Fibroblast of pulmonary artery (primary cell): ENCODE measurements around the gene SLC16A11.

Experiments
- DNase-seq: peaks from one replicate; pipeline ENCODE4 v3.0.0-alpha.2; 2010; ENCODE audit warnings: low read depth
- H3K4me3 ChIP-seq: replicated peaks from 2 replicates; pipeline ENCODE4 v1.5.1; 2011; ENCODE audit warnings: low read depth, mild to moderate bottlenecking, control low read depth, low read length, moderate library complexity
- TF ChIP-seq, protein P1 (sequence below): IDR thresholded peaks from 2 replicates; pipeline ENCODE4 v1.5.1; 2011; ENCODE audit warnings: mild to moderate bottlenecking, control low read depth, low read length, inconsistent platforms; ENCODE audit errors: missing control alignments

Gene SLC16A11

GRCh38 chr17:7068268-7068667, 24.4 kb upstream of the SLC16A11 start:
- no peak for DNase-seq
- H3K4me3 ChIP-seq, result no peak overlapping the region
- TF ChIP-seq, protein P1, sequence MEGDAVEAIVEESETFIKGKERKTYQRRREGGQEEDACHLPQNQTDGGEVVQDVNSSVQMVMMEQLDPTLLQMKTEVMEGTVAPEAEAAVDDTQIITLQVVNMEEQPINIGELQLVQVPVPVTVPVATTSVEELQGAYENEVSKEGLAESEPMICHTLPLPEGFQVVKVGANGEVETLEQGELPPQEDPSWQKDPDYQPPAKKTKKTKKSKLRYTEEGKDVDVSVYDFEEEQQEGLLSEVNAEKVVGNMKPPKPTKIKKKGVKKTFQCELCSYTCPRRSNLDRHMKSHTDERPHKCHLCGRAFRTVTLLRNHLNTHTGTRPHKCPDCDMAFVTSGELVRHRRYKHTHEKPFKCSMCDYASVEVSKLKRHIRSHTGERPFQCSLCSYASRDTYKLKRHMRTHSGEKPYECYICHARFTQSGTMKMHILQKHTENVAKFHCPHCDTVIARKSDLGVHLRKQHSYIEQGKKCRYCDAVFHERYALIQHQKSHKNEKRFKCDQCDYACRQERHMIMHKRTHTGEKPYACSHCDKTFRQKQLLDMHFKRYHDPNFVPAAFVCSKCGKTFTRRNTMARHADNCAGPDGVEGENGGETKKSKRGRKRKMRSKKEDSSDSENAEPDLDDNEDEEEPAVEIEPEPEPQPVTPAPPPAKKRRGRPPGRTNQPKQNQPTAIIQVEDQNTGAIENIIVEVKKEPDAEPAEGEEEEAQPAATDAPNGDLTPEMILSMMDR, result no peak

DNA sequence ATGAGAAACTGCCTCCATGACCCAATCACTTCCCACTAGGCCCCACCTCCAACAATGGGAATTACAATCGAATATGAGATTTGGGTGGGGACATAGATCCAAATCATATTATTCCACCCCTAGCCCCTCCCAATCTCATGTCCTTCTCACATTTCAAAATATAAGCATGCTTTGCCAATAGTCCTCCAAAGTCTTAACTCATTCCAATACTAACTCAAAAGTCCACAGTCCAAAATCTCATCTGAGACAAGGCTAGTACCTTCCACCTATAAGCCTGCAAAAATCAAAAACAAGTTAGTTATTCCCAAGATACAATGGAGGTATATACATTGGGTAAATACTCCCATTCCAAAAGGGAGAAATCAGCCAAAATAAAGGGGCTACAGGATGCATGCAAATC, 23.3 kb upstream of the SLC16A11 start:
- DNase-seq, result no peak
- TF ChIP-seq, protein P1, result no peak

DNA sequence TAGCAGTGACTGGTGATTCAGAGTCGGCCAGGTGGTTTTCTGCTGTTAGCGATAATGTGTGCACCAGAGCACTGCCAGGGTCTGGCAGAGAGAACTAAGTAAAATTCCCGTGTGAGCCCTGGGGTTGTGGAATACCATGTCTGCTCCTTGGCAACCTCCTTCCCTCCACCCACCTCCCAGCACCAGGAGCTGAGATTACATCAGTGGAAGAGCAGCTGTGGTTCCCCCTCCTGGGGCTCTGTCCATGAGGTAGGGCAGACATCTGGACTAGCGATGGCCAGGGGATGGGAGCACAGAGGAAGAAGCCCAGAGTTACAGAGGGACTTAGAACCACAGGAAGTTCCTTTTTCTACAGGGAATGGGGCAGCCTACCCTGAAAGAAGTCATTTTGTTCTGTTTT, 20.4 kb upstream of the SLC16A11 start:
- no peak overlapping the region for H3K4me3 ChIP-seq
- TF ChIP-seq, protein P1, result no peak
- no peak for DNase-seq

More for the DNA sequence above, 23.3 kb upstream of the SLC16A11 start:
- no peak overlapping the region for H3K4me3 ChIP-seq

DNA sequence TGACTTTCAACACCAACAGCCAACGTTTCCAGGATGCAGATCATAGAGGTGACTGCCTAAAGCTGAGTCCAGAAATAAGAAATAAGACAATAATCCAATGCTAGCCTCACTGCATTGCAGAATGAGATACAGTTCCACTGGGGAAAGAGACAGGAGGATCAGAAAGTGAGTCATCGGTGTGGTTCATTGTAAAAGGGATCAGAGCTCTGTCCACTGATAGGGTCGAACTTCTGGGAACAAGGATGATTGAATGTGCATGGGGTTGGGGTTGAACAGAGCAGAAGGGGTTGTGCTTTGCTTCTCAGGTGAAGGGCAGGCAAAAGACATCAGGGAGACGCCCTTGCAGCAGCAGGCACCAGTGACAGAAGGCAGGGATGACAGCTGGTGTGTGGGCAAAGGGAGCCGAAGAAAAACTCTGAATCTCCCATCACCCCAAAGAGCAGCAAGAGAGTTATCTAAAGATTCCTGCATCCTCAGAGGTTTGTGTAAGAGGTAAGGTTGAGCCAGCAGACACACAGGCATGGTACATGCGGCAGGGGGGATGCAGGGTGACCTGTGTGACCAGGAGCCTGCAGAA, 19.7 kb upstream of the SLC16A11 start:
- H3K4me3 ChIP-seq, result no peak overlapping the region
- TF ChIP-seq, protein P1, result no peak
- no peak for DNase-seq

DNA sequence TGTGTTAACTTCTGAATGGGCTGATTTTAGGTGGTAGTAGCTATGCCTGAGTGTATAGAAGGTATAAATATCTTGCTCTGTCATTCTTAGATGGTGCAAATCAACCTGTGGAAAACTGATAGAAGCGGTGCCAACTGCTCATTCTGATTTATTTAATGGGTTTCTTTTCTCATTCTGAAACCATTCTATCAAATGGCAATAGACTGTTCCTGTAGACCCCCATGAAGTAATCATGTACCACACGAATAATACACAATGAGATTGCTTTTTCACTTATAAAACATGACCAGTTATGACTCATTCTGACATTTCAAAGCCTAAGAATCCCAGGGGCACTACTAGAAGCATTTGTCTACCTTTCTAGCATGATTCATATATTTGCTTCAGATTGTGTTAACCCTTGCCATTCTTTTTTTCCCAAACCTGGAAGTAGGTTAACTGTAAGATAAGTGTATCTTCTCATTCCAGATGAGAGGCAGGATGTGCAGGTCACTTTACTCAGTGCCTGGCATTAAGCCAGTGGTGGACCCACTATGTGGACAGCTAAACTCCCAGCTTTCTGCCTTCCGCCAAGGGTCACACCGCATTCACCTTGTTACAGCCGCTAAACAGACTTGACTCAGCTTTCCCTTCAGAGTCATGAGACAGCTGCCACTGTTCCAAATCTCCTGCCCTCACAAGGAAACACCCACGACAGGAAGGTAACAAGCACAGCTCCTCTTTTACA, 16.4 kb upstream of the SLC16A11 start:
- TF ChIP-seq, protein P1, result no peak
- H3K4me3 ChIP-seq, result no peak overlapping the region
- DNase-seq, result peak; percentile 83

DNA sequence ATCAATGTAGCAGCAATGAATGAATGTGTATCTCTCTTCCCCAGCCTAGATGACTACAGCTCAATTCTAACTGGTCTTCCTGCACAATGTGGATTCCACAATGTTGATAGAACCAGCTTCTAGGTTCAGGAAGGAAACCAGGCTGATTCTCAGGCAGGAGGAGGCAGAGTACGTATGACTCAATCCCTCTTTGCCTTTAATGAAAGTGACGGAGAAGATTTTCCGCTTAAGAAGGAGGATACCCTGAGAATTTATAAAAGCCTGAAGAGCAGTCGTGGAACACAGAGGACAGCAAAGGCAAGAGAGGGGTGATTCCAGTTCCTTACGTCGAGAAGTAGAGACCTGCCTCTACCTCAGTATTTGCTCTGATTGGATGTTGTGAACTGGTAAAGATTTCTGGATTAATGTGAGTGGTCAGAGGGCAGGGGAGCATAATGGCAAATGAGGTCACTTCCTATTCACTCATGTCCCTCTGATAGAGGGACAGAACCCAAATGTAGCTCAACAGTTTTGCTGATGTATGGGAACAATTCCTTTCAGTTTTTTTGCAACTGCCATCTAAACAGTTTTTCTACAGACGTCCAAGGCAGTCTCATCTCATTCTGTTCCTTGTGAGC, 15.0 kb upstream of the SLC16A11 start:
- TF ChIP-seq, protein P1, result no peak
- H3K4me3 ChIP-seq, result no peak overlapping the region
- peak; percentile 80 for DNase-seq
